ENCODE measurements around the gene DYNLT1. TPM values are rescaled to one million over a fixed set of nuclear protein-coding genes. Genes with fewer than 3 reads are reported as not detected.
"Not testable (repeated sequence)": the region's sequence is repeated elsewhere in the genome, so short reads cannot be mapped to it uniquely, and the experiment has no call there.

Gene DYNLT1
- total RNA-seq, 1 experiment from 2014 or later, result 105 TPM

DNA sequence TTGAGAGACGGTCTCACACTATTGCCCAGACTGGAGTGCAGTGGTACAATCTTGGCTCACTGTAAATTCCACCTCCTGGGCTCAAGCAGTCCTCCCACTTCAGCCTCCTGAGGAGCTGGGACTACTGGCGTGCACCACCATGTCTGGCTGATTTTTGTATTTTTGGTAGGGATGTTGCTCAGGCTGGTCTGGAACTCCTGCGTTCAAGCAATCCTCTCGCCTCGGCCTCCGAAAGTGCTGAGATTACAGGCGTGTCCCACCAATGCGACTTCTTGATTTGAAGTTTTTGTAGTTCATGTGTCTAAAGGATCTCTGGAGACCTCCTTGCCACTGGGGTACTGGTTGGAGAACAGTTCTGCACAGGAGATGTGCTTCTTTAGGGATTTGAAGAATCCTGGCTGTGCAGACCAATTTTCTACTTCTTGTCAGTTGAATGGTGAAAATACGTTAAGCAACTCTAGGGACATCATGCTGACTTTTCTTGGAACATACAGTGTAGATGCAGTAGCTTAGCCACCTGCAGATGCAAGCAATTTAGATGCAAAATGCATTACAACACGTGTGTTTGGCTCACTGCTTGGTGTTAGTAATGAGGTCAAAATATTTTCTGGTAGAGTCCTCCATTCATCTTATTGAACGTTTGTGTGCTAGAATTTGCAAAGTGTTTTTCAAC, 33.5 kb upstream of the DYNLT1 start:
- Histone ChIP-seq H4K91ac (ENCODE audit: insufficient read length, low read depth, low read length) (no peak overlapping the region), H3K23me2 (ENCODE audit: insufficient read length, low read depth, low read length, poor library complexity, severe bottlenecking) (no peaks in the 10 kb centered on the region), H2BK20ac (ENCODE audit: low read depth, low read length, poor library complexity, severe bottlenecking) (no peak overlapping the region), H2BK12ac (ENCODE audit: insufficient read length, low read depth, low read length) (no peak overlapping the region), H4K20me1 (ENCODE audit: control insufficient read depth, insufficient read depth, insufficient read length) (no peaks in the 10 kb centered on the region), H3K9me3 (ENCODE audit: control insufficient read depth, low read depth, low read length) (no peaks in the 10 kb centered on the region), H3K14ac (ENCODE audit: insufficient read depth, low read length) (no peak overlapping the region), H3K4me2 (ENCODE audit: insufficient read depth, insufficient read length, low read length) (no peak overlapping the region), H3K27ac (ENCODE audit: insufficient read length, low read depth, low read length) (no peak overlapping the region), H3K27me3 (ENCODE audit: insufficient read depth, low read length) (no peaks in the 10 kb centered on the region), H4K5ac (ENCODE audit: insufficient read length, low read depth, low read length) (no peak overlapping the region), H3K23ac (ENCODE audit: insufficient read length, low read depth, low read length) (no peak overlapping the region), H3K18ac (ENCODE audit: insufficient read length, low read depth, low read length) (no peak overlapping the region), H2AFZ (ENCODE audit: low read length) (no peak overlapping the region), H3K79me2 (ENCODE audit: insufficient read depth, low read length) (no peaks in the 10 kb centered on the region), H2AK5ac (ENCODE audit: insufficient read length, low read length) (no peak overlapping the region), H3K79me1 (ENCODE audit: insufficient read depth, low read depth, low read length, poor library complexity, severe bottlenecking) (no peaks in the 10 kb centered on the region), H2BK5ac (ENCODE audit: insufficient read length, low read length) (no peak overlapping the region), H3K56ac (ENCODE audit: insufficient read length, low read depth, low read length) (no peak overlapping the region), H4K8ac (replicated peaks; ENCODE audit: insufficient read length, low read depth, low read length) (no peak overlapping the region), H3K4me1 (ENCODE audit: insufficient read depth, low read length) (no peaks in the 10 kb centered on the region), H2BK120ac (ENCODE audit: low read depth, low read length, poor library complexity, severe bottlenecking) (no peak overlapping the region), H2BK15ac (ENCODE audit: low read depth, low read length) (no peak overlapping the region), H3K9ac (ENCODE audit: extremely low read depth, insufficient read length, low read length) (no peak overlapping the region), H3K4ac (ENCODE audit: low read depth, low read length) (no peak overlapping the region), H3T11ph (ENCODE audit: low read length) (no peak overlapping the region)
- DNase-seq, result no peak
- H3K4me3 Mint-ChIP-seq, result no peak overlapping the region
- H3K36me3 Mint-ChIP-seq (ENCODE audit: insufficient read depth in 1 of 3, low read depth in 3 of 3), result no peaks in the 10 kb centered on the region
- WGBS (ENCODE audit: extremely low coverage, insufficient read length, low lambda C conversion rate), result no CpG with 5 or more reads among the region's 11 CpGs
- no peak overlapping the region for H3K27ac Mint-ChIP-seq
- TF ChIP-seq, protein P1, sequence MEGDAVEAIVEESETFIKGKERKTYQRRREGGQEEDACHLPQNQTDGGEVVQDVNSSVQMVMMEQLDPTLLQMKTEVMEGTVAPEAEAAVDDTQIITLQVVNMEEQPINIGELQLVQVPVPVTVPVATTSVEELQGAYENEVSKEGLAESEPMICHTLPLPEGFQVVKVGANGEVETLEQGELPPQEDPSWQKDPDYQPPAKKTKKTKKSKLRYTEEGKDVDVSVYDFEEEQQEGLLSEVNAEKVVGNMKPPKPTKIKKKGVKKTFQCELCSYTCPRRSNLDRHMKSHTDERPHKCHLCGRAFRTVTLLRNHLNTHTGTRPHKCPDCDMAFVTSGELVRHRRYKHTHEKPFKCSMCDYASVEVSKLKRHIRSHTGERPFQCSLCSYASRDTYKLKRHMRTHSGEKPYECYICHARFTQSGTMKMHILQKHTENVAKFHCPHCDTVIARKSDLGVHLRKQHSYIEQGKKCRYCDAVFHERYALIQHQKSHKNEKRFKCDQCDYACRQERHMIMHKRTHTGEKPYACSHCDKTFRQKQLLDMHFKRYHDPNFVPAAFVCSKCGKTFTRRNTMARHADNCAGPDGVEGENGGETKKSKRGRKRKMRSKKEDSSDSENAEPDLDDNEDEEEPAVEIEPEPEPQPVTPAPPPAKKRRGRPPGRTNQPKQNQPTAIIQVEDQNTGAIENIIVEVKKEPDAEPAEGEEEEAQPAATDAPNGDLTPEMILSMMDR (conservative IDR thresholded peaks at IDR 0.05), result no peak
- H3K4me1 Mint-ChIP-seq, result peaks cover 7 to 11% of the 10 kb centered on the region in 2 experiments
- no peaks in the 10 kb centered on the region for H3K9me3 Mint-ChIP-seq
- H3K27me3 Mint-ChIP-seq (ENCODE audit: low read depth), result no peaks in the 10 kb centered on the region

DNA sequence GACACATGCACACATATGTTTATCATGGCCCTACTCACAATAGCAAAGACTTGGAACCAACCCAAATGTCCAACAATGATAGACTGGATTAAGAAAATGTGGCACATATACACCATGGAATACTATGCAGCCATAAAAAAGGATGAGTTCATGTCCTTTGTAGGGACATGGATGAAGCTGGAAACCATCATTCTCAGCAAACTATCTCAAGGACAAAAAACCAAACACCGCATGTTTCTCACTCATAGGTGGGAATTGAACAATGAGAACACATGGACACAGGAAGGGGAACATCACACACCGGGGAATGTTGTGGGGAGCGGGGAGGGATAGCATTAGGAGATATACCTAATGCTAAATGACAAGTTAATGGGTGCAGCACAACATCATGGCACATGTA, 32.6 kb upstream of the DYNLT1 start:
- not testable (repeated sequence) for H3K4ac ChIP-seq (ENCODE audit: low read depth, low read length); H3K4me3 Mint-ChIP-seq; H2BK5ac ChIP-seq (ENCODE audit: insufficient read length, low read length); H3K27me3 ChIP-seq (ENCODE audit: insufficient read depth, low read length); H2BK15ac ChIP-seq (ENCODE audit: low read depth, low read length); H3K4me2 ChIP-seq (ENCODE audit: insufficient read depth, insufficient read length, low read length); H3K36me3 Mint-ChIP-seq (ENCODE audit: insufficient read depth in 1 of 3, low read depth in 3 of 3); H3T11ph ChIP-seq (ENCODE audit: low read length); H2BK20ac ChIP-seq (ENCODE audit: low read depth, low read length, poor library complexity, severe bottlenecking); H3K9me3 ChIP-seq (ENCODE audit: control insufficient read depth, low read depth, low read length); H3K27me3 Mint-ChIP-seq (ENCODE audit: low read depth); H3K4me1 ChIP-seq (ENCODE audit: insufficient read depth, low read length); H3K9ac ChIP-seq (ENCODE audit: extremely low read depth, insufficient read length, low read length); H3K14ac ChIP-seq (ENCODE audit: insufficient read depth, low read length); H3K56ac ChIP-seq (ENCODE audit: insufficient read length, low read depth, low read length); H2AFZ ChIP-seq (ENCODE audit: low read length); H3K18ac ChIP-seq (ENCODE audit: insufficient read length, low read depth, low read length); DNase-seq; H3K23me2 ChIP-seq (ENCODE audit: insufficient read length, low read depth, low read length, poor library complexity, severe bottlenecking); H4K91ac ChIP-seq (ENCODE audit: insufficient read length, low read depth, low read length); H3K23ac ChIP-seq (ENCODE audit: insufficient read length, low read depth, low read length); H2AK5ac ChIP-seq (ENCODE audit: insufficient read length, low read length); H3K9me3 Mint-ChIP-seq; H2BK12ac ChIP-seq (ENCODE audit: insufficient read length, low read depth, low read length); H3K27ac ChIP-seq (ENCODE audit: insufficient read length, low read depth, low read length); H3K27ac Mint-ChIP-seq; H3K79me1 ChIP-seq (ENCODE audit: insufficient read depth, low read depth, low read length, poor library complexity, severe bottlenecking); H4K20me1 ChIP-seq (ENCODE audit: control insufficient read depth, insufficient read depth, insufficient read length); H4K8ac ChIP-seq (replicated peaks; ENCODE audit: insufficient read length, low read depth, low read length); H3K79me2 ChIP-seq (ENCODE audit: insufficient read depth, low read length); H2BK120ac ChIP-seq (ENCODE audit: low read depth, low read length, poor library complexity, severe bottlenecking); H4K5ac ChIP-seq (ENCODE audit: insufficient read length, low read depth, low read length)
- peaks cover 7 to 11% of the 10 kb centered on the region in 2 experiments for H3K4me1 Mint-ChIP-seq
- no CpG with 5 or more reads among the region's 3 CpGs for WGBS (ENCODE audit: extremely low coverage, insufficient read length, low lambda C conversion rate)
